ENCODE measurements around the gene NR2F2.

NR2F2 gene

DNA sequence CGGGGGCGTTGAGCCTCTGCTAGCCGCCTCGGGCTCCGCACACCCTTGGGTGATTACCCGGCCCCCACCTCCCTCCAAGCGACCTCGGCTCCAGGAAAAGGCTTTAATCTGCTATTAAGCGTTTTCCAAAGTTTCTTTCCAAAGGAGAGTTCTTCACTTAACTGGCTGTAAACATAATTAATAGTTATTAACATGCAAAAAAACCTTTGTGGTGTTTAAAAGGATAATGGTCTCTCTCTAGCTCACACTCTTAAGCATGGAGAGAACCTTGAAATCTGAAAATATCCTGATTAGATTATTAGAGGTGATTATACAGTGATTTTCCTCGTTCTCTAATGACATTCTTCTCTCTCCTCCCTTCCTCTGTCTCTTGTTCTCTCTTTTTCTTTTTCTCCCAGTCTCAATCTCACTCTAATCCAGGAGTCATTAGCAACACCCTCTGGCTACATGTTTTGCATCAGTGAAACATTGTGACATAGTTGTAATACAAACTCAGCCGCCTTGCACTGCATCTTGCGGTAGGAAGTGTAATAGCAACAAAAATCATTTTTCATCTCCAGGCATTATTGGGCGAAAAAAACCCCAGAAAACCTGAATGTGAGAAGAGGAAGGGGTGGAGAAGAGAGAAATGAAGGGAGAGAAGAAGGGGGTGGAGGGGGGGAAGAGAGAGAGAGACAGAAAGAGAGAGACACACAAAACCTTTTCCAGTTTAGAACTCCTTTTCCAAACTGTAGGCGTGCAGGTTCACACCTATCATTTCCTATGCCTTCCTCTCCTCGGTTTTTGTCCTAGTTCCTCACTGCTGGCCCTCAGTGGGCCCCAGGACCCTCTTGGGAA is 24.4 kb downstream of the NR2F2 start:
- DNase-seq = peak; percentile 85

DNA sequence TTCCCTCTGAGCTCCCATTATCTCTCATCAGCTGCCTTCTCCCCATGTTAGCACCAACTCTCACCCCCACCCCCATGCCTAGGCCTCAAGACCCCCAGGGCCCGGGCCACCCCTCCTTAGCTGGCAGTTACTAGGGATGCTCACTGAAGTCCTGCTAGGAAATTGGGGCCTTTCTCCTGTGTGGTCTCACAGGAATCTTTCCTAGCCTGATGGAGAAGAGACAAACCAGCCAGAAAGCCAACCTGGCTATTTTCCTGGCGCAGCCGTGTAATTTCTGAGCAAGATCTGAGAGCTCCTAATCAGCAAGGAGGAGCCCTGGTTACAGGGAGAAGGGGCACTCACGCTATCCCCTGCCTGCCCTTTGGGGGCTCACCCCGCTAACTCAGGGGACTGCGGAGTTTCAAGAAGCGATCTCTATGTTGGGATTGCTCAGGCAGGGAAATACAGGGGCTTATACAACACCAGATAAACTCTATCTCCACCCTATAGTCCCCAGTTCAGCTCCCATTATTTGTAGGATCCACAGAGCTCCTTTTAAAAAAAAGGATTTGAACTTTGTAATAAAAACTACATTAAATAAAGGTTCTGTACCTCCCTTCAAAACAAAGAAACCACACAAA is 25.2 kb downstream of the NR2F2 start:
- DNase-seq = no peak

DNA sequence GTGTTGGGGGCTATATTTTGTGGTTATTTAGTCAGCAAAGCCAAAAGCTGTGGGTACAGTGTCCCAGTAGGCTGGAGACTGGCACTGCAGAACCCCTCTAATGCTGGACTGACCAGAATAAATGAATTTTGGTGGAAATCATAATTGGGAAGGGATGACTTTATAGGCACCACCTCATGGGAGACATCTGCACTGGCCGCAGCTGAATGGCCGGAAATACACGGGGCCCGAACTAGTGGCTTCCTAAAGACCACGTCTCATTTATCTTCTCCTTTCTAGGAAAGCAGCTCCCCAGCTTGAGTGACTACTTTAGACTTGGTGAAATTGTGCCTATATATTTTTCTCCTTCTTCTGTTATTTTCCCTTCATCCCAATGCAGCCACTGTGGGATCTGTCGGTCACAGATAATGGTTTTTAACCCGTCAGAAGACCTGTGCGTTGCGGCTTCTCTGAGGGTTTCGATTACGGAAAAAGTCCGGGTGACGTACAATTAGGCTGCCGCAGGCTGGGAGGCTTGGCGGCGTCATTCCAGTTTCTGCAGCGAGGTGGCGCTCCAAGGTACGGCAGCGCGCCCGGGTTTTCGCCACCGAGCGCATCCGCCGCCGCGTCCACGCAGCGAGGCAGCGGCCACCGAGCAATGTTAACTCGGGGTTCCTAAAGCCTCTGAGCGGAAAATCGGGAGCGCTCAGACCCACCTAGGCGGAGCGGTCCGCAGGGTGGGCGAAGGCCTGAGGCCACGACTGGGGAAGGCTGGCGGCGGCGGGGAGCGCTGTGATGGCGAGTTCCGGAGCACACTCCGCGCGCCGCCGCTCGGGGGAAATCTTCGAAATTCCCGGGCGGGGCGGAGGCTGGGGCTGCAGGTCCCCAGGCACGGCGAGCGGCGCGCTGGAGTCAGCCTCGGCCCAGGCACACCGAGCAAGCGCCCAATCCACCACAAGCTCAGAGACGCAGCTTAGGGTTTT is 26.3 kb downstream of the NR2F2 start:
- peak; percentile 69 for DNase-seq

DNA sequence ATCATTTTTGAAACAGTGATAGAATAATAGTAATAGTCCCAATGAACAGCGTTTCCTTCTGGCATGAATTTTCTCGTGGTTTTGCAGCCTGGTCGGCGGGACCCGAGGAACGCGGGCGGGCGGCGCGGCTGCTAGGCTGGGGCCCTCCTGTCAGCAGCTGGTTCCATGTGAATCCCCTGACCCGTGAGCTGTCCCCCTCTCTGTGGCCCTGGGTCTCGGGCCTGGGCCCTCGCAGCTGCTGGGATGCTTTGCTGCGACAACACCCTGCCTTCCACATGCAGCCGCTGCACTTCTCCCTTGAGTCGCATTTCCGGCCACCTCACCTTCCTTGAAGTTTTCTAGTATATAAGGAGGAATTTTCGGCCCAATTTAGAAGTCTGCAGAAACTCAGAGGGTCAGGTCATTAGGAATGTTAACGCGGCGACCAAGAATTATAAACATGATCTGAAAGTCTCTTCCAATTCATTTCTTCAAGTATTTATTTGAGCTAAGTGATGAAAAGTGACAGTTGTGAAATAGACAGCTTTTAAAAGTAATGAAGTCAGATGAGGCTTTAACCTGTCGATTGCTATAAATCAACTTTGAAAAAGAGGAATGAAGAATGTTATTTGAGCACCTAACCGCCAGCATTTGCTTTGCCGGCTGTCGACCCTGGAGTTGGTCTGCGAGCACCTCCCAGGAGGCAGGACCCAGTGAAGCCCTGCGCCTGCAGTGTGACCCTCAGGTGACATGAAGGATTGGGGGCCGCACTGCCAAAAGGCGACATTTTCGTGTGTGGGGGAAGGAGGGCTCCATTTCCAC is 27.7 kb downstream of the NR2F2 start:
- no peak for DNase-seq

DNA sequence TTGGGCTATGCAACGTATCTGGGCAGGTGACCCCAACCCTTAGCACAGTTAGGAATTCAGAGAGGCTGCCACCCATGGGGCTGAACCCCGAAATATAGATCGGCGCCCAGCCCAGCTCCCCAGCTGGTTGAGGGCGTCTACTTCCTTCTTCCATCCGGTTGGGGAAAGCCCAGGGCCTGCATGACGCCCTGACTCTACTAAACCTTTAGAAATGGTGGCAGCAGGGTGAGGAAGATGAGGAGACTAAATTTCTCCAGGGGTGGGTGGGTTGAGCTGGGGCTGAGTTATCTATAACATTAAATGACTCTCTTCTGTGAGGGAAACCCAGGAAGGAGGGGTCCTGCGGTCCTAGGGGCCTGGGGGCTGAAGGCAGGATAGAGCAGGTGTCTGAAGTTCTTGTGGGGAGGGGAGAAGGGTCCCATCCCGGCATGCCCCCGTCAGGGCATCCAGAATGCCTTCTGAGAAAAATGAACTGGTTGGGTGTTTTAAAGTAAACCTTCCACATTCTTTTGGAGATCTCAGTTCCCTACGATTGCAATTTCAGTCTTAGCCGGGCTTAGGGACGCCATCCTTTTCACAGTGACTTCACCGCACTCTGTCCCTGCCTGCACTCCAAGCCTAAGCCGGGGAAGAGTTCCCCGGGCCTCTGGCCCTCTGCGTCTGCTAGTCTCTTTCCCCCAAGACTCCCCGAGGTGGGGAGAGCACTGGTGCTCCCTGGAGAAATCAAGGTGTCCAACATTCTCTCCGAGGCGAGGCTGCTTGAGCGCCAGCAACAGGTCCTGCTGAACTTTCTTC is 28.5 kb downstream of the NR2F2 start:
- DNase-seq = no peak

DNA sequence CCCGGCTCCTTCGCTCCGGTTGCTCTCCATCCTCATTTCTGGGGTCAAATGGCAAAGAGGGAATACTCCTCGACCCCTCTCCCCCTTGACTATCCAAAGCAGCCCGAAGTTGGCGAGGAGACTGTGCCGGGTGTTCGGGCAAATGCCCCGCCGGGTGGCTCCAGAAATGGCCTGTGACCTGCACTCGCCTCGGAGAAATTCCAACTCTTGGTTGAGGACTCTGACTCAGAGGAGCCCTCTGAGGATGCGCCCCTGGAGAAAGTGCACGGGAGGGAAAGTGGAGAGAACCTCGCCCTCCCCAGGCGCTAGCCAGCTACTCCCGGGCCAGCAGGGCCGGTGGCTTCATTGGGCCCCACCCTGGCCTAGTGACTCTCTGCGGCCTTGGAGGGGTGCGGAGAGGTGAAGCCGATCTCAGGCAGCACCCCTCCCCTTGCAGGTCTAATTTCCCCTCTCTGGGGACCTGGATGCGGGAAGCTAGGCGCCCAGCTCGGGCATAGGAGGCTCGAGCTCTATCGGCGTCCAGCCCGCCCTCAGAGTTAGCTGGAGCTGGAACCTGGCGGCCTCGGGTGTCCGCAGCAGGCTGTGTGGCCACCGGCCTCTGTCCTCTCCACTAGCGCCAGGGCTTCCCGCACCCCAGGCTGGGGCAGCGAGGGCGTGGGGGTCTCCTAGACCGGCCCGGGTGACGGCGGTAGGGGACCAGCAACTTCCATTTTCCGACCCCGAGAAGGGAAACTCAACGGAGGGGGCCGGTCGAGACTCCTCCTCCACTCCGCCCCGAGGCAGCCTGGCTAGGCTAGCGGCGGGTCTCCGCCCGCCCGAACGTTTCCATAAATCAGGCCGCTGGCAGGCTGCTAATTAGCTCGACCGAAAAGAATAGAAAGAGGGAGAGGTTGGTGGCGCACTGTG is 29.4 kb downstream of the NR2F2 start:
- DNase-seq = no peak

DNA sequence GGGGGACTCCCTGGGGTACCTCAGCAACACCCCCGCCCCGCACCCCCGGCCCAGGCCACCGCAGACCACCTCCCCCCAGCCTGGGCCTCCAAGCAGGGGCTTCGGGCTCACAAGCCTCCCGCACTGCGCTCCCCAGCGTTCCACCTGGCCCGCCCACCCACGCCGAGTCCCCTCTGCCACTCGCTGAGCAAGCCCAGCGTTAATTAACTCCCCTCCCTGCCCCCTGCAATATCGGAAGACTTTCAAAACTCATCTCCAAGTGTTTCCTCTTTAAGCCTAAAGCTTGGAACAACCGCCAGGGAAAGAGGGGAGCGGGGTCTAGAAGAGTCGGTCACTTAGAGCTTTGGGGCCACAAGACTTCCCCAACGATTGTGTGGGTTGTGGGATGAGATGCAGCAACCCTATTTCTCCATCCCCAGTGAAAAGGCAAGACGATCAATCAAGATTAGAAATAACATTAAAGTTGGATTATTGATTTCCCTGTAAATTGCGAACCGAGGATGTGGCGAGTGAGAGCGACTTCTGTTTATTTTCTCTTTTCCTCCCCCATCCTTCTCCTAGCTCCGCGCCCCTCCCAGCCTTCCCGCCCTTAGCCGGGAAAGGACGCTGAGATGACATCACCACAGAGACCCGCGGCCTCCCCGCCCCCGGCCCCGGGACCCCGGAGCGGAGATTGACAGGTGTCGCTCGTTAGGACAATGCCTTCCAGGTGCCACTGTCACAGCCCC is 30.2 kb downstream of the NR2F2 start:
- DNase-seq = peak; percentile 12

DNA sequence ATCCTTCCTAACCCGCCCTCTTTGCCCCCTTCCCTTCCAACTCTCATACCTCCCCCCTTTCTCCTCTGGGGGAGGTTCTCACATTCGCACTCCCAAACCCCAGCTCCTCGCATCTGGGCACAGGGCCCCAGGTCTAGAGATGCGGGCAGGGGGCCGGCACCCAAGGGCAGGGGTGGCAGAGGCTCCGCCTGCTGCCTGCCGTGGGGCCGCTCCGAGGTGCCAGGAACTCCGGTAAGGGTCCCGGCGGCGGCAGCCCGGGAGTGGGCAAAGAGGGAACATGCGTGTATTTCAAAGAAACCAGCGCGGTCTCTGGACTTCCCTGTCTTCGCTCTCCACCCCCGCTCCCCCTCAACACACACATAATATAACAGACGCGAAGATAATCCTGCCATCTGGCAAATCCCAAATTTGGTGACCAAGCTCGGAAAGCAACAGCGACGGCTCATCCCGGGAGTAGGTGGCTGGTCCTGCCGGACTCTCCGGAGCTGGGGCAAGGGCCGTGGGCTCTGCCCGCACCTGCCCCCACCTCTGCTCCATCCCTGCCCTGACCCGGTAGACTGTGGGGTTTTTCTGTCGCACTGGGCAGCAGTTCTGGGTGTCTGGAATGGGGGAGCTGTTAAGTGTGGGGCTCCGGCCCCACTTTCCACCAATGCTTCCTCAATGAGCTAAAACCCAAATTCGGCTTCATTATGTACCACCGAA is 31.0 kb downstream of the NR2F2 start:
- DNase-seq = no peak

DNA sequence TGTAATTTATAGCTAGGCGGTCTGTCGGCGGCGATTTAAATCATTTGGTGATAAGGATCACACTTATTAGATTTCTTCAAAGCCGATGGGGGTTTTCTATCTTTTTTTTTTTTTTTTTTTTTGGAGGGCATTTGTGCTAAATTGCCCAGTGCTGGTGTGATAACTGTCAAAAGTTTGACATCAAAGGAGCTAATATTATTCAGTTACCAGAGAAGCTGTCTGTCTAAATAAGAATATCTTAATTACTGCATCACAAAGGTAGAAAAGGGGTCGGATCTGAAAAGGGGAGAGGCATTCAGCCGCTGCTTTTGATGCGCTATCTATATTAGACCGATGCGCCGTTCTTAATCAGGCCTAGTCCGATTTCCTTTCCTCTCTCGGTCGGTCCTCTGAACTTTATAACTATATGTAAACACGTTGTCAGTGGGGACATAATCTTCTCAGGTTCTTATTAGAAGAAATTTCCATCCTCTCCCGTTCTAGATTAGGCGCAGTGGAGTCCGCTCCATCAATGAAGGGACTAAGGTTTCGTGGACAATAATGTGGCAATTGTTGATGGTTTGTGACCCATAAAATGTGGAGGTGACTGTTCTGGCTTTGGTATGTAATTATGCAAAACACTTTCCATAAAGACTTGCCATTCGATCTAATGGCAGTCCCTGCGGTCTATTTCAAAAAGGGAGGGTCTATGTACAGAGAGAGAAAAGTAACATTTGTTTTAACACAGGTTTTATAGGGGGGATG is 31.7 kb downstream of the NR2F2 start:
- DNase-seq = no peak

DNA sequence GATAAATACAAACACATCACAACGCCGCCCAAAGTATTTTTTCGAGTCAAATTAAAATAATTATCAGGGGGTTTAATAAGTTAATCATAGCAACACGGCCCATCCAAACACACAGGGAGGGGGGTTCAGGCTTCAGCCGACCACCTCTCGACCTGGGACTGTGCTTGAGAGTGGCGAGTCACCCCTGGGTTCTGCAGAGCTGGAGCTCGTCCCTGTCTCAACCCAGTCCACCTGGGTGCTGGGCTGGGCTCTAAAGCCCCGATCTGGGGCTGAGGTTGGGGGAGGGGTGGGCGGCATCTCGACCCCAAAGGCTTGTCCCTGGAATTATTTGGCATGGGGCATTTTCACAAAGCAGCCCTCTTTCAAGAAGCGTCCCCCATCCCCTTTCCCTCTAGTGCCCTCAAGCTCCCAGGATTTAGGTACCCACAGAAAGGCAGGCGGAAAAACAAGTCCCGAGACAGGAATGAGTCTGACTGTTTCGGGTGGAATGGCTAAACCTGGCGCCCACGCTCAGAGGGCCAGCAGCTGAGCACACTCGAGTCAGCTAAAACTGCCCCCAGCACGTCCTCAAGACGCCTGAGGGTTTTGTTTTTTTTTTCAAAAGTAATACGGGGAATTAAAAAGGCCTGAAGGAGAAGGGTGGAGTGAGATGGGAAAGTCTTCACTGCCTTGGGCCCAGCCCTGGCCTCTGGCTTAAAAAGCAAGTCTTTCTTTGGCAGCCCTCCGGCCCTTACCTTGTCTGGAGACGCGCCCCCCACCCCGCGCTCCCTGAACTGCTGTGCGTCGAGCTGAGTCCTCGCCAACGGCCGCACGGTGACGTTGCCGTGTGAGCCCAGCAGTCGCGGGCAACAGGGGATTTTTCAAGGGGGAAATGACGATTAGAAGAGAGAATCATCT is 32.5 kb downstream of the NR2F2 start:
- DNase-seq = no peak

DNA sequence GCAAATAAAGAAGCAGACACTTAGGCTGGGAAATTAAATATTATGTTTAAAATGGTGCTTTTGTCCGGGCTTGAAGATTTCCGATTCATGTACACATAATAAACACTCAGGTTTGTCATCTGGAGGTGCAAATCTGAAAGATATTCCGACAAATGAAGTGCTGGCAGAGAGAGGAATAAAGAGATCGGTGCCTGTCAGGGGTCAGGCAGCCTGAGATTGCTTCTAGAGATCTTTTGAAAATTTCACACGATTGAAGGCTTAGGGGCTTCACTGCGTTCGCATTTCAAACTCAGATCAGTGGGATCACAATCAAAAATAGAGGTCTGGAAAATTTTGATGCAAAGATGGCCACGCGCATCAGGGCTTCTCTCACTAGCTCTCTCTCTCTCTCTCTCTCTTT is 33.2 kb downstream of the NR2F2 start:
- no peak for DNase-seq

DNA sequence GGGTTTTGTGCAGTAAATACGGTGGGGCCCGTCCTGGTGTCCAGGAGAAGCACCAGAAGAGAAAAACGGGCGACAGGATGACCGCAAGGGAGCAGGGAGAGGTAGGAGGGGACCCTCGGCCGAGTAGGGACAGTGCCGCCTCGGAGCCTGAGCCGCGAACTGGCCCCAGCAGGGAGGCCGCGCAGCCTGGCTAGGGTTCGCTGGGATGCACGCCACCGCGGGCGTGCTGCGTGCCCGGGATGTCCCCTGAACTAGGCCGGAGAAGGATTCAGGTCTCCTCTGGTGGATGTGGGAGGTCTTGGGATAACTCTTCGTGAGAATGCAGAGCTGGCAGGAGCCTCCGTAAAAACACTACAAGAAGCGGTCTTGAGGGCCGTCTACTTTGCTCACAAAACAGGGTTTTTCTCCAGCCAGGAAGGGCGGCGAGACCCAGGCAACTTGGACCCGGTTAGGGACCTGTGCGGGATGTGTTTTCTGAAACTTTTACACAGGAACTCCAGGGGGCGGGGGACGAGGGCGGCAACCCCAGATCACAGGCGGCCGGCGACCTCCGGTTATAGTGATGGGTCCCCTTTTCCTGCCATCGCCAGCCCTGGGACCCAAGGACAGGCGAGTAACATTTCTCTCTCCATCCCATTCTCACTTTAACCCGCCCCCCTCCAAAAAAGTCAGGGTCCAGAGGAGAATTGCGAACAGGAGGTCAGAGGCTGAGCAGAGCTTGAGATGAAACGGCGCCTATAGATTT is 35.5 kb downstream of the NR2F2 start:
- no peak for DNase-seq

DNA sequence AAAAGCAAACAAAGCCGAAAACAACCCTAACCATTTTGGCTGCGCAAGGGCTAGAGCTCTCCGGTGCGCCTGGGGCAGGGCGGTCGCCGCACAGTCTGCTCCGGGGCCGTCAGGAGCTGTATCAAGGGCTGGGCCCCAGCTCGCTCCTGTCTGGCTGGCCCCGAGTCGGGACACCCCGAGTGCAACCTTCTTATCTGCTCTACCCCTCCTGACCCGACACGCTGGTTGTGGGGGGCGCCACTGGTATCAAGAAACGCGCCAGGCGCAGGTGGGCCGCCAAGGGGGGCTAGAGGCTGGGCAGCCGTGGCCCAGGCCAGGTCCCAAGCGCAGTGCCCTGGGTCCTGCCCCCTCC is 36.0 kb downstream of the NR2F2 start:
- no peak for DNase-seq

DNA sequence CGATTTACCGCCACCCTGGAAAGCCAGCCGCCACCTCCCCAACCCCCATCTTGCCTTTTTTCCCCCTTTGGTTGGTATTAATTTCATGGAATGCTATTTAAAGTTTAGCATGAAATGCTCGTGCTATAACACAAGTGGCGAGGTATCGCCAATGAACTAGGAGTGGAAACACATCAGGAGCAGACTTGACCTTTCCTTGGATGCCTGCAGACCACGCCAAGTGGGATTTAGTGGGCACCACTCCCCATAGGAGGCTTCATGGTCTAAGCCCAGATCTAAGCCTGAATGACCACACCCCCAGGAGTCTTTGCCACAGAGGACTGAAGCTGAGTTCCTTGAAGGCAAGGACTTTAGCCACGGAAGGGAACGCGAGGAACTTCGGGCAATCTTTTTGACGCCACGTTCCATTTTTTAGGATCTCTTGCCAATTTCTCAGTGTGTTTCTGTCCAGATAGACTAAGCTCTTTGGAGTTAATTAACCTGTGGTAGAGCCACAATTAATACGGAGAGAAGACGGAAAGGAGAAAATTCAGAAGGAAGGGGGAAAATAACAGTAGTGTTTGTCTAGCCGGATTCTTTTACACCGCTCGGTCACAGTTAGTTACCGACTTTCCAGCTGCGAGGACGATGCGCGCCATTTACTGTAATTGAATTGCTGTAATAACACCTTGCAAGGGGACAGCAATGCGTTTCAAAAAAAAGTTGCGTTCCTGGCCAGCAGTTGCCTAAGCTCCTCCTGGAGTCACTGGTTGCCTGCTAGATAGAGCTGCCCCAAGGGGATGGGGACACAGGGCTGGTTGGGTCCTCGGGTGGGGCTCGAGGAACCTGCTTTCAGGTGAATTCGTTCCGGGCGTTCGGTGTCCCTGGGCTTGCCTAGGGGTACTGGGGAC is 37.1 kb downstream of the NR2F2 start:
- no peak for DNase-seq

DNA sequence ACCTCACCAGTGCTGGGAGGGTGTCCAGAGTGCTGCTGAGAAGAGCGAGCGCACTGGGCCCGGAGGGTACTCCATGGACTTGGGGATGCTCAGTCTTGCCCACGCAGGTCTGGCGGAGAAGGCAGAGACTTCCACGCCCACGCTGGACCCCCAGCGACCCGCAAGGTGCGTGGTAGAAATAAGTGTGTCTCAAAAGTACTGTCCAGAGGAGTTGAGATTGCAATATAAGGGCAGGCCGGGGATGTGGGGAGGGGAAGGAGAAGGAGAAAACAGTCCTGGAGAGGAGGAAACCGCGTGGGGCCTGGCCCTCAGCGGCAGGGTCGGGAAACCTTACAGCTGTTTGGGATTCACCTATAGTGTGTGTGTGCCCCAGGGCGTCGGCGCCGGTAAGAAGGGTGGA is 38.9 kb downstream of the NR2F2 start:
- no peak for DNase-seq

Data from MV-4-11 (cell line).